NOMO-1 treated with dmso at 0.1 percent for 144 hours (cell line): Measurements from ENCODE around the gene LOC101059915.
"Not testable (repeated sequence)": the region's sequence is repeated elsewhere in the genome, so short reads cannot be mapped to it uniquely, and the experiment has no call there.

Experiments used
- DNase-seq: peaks from one replicate; lab custom pipeline; 2025; ENCODE audit not compliant: unreplicated experiment; lab: John Stamatoyannopoulos, UW

The LOC101059915 gene

GRCh38 chrX:71638409-71638808, 28.9 kb upstream of the LOC101059915 start:
- no peak for DNase-seq

- DNase-seq: no peak
These were observed 27.3 kb upstream of the LOC101059915 start for GRCh38 chrX:71640002-71640401.

GRCh38 chrX:71644406-71644805, 22.9 kb upstream of the LOC101059915 start:
- not testable (repeated sequence) for DNase-seq

GRCh38 chrX:71650333-71650969, 16.9 kb upstream of the LOC101059915 start:
- no peak for DNase-seq

GRCh38 chrX:71652405-71652804, 14.9 kb upstream of the LOC101059915 start:
- no peak for DNase-seq

GRCh38 chrX:71653344-71653743, 14.0 kb upstream of the LOC101059915 start:
- no peak for DNase-seq

- no peak for DNase-seq
These were observed 10.1 kb upstream of the LOC101059915 start for GRCh38 chrX:71657267-71657666.

- DNase-seq: no peak
These were observed 8.0 kb upstream of the LOC101059915 start for GRCh38 chrX:71659342-71659741.

GRCh38 chrX:71659959-71660358, 7.4 kb upstream of the LOC101059915 start:
- DNase-seq: no peak

- no peak for DNase-seq
These were observed 6.6 kb upstream of the LOC101059915 start for GRCh38 chrX:71660562-71661416.

- no peak for DNase-seq
These were observed 5.4 kb upstream of the LOC101059915 start for GRCh38 chrX:71661919-71662318.

- not testable (repeated sequence) for DNase-seq
These were observed 4.7 kb upstream of the LOC101059915 start for GRCh38 chrX:71662654-71663053.

GRCh38 chrX:71663238-71663637, 4.1 kb upstream of the LOC101059915 start:
- not testable (repeated sequence) for DNase-seq

GRCh38 chrX:71664202-71664601, 3.1 kb upstream of the LOC101059915 start:
- not testable (repeated sequence) for DNase-seq

GRCh38 chrX:71664889-71665491, 2.4 kb upstream of the LOC101059915 start:
- no peak for DNase-seq

- no peak for DNase-seq
These were observed 1.6 kb upstream of the LOC101059915 start for GRCh38 chrX:71665747-71666146.

- no peak for DNase-seq
These were observed 814 bp upstream of the LOC101059915 start for GRCh38 chrX:71666240-71667223.

- DNase-seq: no peak
These were observed 876 bp downstream of the LOC101059915 start for GRCh38 chrX:71668248-71668595.

- DNase-seq: no peak
These were observed 2.1 kb downstream of the LOC101059915 start for GRCh38 chrX:71669492-71669891.

- not testable (repeated sequence) for DNase-seq
These were observed 2.6 kb downstream of the LOC101059915 start for GRCh38 chrX:71669947-71670346.
